Epidermal melanocyte (primary cell): ENCODE measurements around the gene NHS.

Source experiments
- DNase-seq: peaks from one replicate; pipeline ENCODE4 v3.0.0; 2011; ENCODE audit warnings: low spot score; ENCODE audit not compliant: insufficient read length

Gene NHS

GRCh38 chrX:17662391-17662790 is 287.4 kb downstream of the NHS start:
- DNase-seq = no peak

DNA sequence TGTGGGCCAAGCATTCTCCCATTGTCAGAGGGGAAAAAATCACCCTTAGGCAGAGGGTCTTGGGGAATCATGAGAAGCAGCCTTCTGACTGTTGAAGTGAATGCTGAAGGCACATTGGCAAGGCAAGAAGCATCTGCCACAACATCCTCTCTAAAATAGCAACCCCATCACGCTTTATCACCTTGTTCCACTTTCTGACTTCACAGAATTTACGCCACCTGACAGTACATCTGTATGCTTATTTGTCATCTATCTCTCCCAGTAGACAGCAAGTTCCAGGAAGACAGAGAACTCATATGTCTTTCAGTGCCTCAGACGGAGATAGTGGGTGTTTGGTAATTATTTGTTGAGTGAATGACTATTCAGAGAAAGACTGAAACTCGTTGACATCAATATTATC is 293.9 kb downstream of the NHS start:
- DNase-seq = no peak

DNA sequence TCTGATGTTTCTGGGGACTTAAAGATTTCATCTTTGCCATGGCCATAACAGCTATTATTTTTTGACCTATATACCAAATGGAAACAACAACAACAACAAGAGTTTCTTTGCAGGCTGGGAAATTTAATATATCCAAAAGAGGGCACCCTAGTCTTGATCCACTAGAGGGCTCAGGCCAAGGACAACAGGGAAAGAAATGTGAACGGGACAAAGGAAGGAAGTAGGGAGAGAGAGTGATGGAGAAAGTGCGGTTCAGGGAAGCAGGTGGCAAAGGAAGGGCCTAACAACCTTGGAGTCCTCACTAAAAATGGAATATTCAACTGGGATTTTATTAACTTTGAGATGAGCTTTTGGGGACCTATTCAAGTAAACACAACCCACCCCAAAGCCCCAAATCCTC is 294.5 kb downstream of the NHS start:
- DNase-seq = no peak

- DNase-seq = no peak
Observed at GRCh38 chrX:17669891-17670290, 294.9 kb downstream of the NHS start.

DNA sequence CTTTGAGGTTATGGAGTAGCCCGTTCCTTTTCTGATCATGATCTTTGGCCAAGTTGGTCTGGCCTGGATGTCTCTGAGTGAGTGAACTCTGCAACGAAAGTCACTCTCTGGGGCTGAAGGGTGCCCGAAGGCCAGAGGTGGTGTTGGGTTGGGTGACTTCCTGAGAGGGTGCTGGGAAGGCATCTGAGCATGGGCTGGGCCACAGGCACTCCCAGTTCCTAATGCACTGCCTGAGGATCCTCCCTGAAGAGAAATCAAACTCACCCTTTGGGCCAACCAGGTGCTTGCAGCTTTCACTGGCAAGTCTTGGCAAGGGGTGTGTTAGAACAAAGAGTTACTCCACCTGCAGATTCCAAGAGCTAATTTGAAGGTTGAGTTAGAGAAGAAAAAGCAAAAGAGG is 295.9 kb downstream of the NHS start:
- DNase-seq = no peak

DNA sequence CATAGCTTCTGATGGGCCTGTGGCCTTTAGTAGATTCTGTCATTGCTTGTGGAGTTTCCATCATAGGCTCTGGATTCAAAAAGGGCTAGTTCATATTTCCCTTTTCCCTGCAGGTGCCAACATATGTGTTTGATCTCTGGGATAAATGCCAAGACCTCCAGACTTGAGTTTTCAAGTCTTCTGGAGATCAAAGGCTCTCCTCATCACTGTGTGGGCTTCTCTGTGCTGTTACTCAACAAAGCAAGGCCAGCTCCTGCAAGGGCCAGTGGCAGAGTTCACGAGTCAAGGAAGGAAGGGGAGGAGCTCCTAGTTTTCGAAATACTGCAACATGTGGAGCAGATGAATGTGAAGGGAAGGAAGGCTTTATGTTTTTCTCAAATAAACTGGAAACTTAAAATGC is 299.6 kb downstream of the NHS start:
- no peak for DNase-seq

- no peak for DNase-seq
Observed at GRCh38 chrX:17679261-17679660, 304.3 kb downstream of the NHS start.

DNA sequence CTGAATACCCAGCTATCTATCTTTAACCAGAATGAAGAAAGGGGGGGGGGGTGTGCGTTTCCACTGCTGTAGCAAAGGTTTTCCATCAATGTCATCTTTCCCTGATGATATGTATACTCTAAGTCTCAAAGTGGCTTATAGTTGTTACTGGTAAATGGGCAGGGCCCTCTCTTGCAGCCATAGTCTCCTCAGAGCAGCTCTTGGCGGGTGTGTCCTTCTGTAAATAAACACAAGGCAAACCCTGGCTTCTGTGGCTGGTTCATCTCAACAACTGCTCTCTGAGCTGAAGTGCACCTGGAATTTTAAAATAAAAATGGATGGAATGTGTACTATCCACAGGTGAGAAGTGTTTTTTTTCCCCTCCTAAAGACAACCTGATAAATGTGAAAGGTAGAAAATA is 304.8 kb downstream of the NHS start:
- no peak for DNase-seq

GRCh38 chrX:17680732-17681413 is 305.9 kb downstream of the NHS start:
- DNase-seq = peak; percentile 33

- no peak for DNase-seq
Observed at GRCh38 chrX:17682259-17682658, 307.3 kb downstream of the NHS start.

GRCh38 chrX:17685026-17685425 is 310.0 kb downstream of the NHS start:
- DNase-seq = no peak

- DNase-seq = no peak
Observed at GRCh38 chrX:17687648-17688047, 312.6 kb downstream of the NHS start.

DNA sequence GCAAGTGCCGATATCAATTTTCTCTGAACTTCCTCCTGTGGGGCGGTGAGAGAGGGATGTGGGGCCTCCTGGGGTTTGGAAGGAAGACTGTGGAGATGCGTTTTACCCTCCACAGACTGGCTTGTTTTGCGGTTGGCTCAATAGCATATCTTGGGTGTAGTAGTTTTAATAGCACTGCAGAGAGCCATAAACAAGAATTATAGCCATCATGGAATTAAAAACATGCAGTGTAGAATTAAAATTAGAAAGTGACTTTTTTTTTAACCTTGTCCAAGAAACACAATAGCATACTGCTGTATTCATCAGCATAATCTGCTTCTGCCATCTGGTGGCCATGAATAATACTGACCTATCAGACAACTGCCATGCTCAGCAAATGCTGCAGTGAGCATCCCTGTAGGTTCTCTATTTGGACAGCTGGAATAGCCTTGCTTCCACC is 315.0 kb downstream of the NHS start:
- no peak for DNase-seq

GRCh38 chrX:17692709-17693346 is 317.8 kb downstream of the NHS start:
- DNase-seq = no peak

DNA sequence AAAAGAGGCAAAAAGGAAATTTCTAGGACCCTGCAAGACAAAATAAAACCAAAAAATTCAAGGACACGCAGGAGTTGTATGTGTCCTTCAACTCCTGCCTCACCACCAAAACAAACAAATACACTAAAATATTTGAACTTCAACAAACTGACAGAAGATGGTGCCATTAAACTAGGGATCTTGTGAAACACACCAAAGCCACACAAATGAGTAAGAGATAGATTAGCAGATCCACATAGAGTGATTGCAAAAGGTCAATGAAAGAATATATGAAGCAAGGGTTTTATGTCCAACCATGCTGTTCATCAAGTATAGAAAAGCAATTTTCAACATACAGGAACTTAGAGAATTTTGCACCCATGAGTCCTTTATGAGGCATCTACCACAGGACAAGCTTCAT is 322.2 kb downstream of the NHS start:
- DNase-seq = no peak

DNA sequence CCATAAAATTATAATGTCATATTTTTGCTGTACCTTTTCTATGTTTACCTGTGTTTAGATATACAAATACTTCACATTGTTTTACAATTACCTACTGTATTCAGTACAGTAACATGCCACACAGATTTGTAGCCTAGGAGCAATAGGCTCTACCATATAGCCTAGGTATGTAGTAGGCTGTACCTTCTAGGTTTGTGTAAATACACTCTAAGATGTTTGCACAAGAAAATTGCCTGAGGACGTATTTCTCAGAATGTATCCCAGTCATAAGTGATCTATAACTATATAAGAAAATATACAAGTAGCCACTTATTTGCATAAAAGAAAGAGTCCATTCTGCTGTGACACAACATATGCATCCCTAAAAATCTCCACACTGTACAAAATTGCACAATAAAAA is 326.0 kb downstream of the NHS start:
- no peak for DNase-seq

- DNase-seq = no peak
Observed at GRCh38 chrX:17703201-17703600, 328.2 kb downstream of the NHS start.

- DNase-seq = no peak
Observed at GRCh38 chrX:17705211-17705610, 330.2 kb downstream of the NHS start.

DNA sequence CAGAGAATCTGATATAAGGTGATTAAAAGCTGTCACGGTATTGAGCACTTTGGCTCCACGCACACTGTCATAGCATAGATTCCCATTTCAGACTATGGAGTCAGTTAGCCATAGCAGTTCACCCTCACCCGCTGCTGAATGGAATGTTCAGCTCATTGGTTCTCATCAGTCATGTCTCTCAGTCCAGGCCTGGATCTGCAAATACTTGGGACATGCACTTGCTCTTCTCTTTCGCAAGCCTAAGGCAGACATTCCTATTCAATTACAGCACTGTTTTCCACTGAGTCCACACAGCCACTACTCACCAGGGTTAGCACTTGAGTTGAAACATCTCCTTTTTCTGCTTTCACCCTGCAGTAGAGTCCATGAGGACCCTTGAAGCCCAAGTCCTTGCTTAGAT is 331.7 kb downstream of the NHS start:
- DNase-seq = no peak

- DNase-seq = no peak
Observed at GRCh38 chrX:17707731-17708130, 332.7 kb downstream of the NHS start.

- no peak for DNase-seq
Observed at GRCh38 chrX:17710871-17711301, 335.9 kb downstream of the NHS start.

DNA sequence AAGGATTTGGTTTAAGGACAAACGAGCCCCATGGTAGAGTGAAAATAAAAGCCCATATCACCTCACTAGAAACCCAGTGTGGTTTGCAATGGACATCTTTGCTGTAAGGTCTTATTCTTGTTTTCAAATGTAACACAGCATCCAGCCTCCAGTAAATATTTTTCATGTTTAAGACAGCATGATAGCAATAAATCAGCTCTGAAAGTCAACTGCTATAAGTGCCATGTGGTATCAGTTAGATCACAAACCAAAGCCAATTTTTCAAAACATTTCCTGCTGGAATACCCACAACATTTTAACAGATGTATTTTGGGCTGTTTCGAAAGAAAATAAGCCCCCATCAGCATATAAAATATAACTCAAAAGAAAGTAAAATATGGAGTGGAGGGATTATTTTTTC is 338.3 kb downstream of the NHS start:
- no peak for DNase-seq

DNA sequence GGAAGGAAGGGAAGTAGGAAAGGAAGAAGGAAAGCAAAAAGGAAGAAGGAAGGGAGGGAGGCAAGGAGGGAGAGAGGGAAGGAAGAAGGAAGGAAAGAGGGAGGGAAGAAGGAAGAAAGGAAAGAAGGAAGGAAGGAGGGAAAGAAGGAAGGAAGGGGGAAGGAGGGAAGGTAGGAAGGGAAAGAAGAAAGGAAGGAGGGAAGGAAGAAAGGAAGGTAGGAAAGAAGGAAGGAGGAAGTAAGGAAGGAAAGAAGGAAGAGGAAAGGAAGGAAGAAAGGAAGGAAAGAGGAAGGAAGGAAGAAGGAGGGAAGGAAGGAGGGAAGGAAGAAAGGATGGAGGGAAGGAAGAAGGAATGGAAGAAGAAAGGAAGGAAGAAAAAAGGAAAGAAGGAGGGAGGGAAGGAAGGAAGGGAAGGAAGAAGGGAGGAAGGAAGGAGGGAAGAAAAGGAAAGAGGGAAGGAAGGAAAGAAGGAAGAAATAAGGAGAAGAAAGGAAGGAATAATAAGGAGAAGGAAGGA is 343.7 kb downstream of the NHS start:
- no peak for DNase-seq
